Upper lobe of right lung (tissue), 1 donor: Measurements from ENCODE around the gene GSK3B. TPM values are rescaled to one million over a fixed set of nuclear protein-coding genes. Genes with fewer than 3 reads are reported as not detected.

ENCODE experiments used
- ATAC-seq: fragments of 200-7000 bp; cut with Tn5 transposase; one replicate; pipeline ENCODE4 v1.9.1; 2020; ENCODE audit warnings: mild to moderate bottlenecking, moderate library complexity
- DNase-seq: peaks from one replicate; pipeline ENCODE4 v3.0.0-alpha.2; 2020
- H3K27ac ChIP-seq: fragments of 200-600 bp; one replicate; pipeline ENCODE4 v1.8.0; 2022
- H3K27me3 ChIP-seq: fragments of 200-600 bp; one replicate; pipeline ENCODE4 v1.8.0; 2022; ENCODE audit warnings: mild to moderate bottlenecking
- H3K36me3 ChIP-seq: fragments of 200-600 bp; one replicate; pipeline ENCODE4 v1.8.0; 2022
- H3K4me1 ChIP-seq: fragments of 200-600 bp; one replicate; pipeline ENCODE4 v1.8.0; 2022
- H3K4me3 ChIP-seq: fragments of 200-600 bp; one replicate; pipeline ENCODE4 v1.8.0; 2022; ENCODE audit warnings: mild to moderate bottlenecking
- H3K9me3 ChIP-seq: fragments of 200-600 bp; one replicate; pipeline ENCODE4 v1.8.0; 2022
- intact Hi-C: fragments of 100-400 bp; cut with DNase I; formaldehyde crosslinking; loops from one replicate; pipeline ENCODE4 v1.11.0; 2022
- total RNA-seq: library from RNA; stranded (reverse); fragmentation: NEBNext Ultra II Directional; extraction: Animal tissue kit (Norgen Biotek cat#: 25700); gene quantifications from one replicate; pipeline ENCODE4 v1.2.1, GENCODE V29; 2021
- TF ChIP-seq, protein P1 (sequence below): fragments of 200-600 bp; IDR thresholded peaks from one replicate; pipeline ENCODE4 v1.8.0; 2022; ENCODE audit warnings: antibody characterized with exemption
- donor health status: DM: no; HTN: yes; CAD: no; lungs with severe emphysema.

Gene GSK3B
- total RNA-seq, 1 donor from 2014 or later = 55.2 TPM

DNA sequence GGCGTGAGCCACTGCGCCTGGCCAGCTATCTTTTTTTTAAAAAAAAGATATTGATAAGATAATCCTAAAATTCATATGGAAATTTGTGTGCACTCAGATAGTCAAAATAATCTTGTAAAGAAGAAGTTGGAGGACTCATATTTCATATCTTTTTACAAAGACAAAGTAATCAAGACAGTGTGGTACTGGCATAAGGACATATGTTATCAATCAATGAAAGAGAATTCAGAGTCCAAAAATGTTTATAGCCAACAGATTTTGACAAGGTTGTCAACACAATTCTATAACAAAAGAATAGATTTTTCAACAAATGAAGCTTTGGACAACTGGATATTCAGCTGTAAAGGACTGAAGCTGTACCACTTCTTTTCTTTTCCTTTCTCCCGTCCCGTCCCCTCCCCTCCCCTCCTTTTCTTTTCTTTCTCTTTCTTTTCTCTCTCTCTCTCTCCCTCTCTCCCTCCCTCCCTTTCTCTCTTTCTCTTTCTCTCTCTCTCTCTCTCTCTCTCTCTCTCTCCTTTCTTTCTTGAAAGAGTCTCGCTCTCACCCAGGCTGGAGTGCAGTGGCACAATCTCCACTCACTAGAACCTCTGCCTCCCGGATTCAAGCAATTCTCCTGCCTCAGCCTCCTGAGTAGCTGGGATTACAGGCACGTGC lies 126.8 kb downstream of the GSK3B start:
- Histone ChIP-seq H3K27me3 (no peaks in the 10 kb centered on the region), H3K36me3 (no peaks in the 10 kb centered on the region), H3K9me3 (no peaks in the 10 kb centered on the region), H3K4me1 (no peaks in the 10 kb centered on the region), H3K27ac (no peak overlapping the region), H3K4me3 (no peak overlapping the region)
- DNase-seq (no peak), ATAC-seq (no peak)
- TF ChIP-seq, protein P1, sequence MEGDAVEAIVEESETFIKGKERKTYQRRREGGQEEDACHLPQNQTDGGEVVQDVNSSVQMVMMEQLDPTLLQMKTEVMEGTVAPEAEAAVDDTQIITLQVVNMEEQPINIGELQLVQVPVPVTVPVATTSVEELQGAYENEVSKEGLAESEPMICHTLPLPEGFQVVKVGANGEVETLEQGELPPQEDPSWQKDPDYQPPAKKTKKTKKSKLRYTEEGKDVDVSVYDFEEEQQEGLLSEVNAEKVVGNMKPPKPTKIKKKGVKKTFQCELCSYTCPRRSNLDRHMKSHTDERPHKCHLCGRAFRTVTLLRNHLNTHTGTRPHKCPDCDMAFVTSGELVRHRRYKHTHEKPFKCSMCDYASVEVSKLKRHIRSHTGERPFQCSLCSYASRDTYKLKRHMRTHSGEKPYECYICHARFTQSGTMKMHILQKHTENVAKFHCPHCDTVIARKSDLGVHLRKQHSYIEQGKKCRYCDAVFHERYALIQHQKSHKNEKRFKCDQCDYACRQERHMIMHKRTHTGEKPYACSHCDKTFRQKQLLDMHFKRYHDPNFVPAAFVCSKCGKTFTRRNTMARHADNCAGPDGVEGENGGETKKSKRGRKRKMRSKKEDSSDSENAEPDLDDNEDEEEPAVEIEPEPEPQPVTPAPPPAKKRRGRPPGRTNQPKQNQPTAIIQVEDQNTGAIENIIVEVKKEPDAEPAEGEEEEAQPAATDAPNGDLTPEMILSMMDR = no peak
- intact Hi-C loops = no loop called here

DNA sequence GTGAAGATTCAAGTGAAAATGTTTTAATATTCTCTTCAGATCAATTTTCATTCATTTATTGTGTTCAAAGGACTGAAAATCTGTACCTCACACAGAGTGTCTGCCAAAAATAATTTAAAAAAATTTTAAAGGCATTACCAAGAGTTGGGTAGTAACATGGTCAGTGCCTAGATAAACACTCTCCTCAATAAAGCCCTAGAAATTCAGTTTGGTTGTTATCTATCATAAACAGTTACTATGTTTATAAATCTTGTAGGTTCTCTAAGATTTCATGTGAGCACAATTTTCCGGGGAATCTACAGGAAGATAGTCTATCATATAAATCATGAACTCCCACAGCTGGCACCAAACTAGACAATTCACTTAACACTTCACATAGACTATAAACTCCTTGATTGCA lies 128.6 kb downstream of the GSK3B start:
- H3K27ac ChIP-seq = no peak overlapping the region
- intact Hi-C loops = no loop called here
- H3K27me3 ChIP-seq = no peaks in the 10 kb centered on the region
- no peaks in the 10 kb centered on the region for H3K9me3 ChIP-seq
- no peaks in the 10 kb centered on the region for H3K4me1 ChIP-seq
- DNase-seq = no peak
- no peak overlapping the region for H3K4me3 ChIP-seq
- H3K36me3 ChIP-seq = no peaks in the 10 kb centered on the region
- ATAC-seq = no peak
- TF ChIP-seq, protein P1 = no peak

DNA sequence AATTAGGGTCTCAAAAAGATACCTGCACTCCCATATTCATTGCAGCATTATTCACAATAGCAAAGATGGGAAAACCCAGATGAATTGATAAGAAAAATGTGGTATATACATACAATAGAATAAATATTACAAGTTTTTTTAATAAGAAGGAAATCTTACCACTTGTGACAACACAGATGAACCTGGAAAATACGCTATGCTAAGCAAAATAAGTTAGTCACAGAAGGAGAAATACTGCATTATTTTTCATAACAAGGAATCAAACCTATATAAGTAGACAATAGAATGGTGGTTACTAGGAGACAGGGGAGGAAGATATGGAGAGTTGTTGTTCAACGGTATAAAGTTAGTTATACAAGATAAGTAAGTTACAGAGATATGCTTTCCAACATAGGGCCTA lies 130.0 kb downstream of the GSK3B start:
- ATAC-seq = no peak

DNA sequence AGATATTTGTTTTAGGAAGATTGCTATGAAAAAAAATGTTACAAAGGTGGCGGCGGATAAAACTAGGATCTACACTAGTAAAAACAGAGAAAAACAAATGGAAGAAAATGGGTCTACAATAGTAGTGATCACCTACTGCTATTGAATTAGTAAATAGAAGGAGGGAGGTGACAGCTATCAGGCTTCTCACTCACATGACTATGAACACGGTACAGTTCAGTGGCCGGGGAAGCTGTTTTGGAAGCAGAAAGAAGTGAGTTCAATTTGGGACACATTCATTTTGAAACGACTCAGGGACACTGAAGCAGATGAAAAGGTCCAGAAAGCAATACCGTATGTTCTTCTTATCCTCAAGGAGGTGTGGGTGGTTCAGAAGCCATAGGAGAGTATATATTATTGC lies 138.3 kb downstream of the GSK3B start:
- H3K27ac ChIP-seq = no peak overlapping the region
- no peaks in the 10 kb centered on the region for H3K36me3 ChIP-seq
- H3K27me3 ChIP-seq = no peaks in the 10 kb centered on the region
- TF ChIP-seq, protein P1 = no peak
- DNase-seq = no peak
- intact Hi-C loops = no loop called here
- ATAC-seq = no peak
- no peaks in the 10 kb centered on the region for H3K4me1 ChIP-seq
- H3K9me3 ChIP-seq = no peaks in the 10 kb centered on the region
- no peak overlapping the region for H3K4me3 ChIP-seq

More for the DNA sequence above, 130.0 kb downstream of the GSK3B start:
- H3K36me3 ChIP-seq = no peaks in the 10 kb centered on the region
- no peak overlapping the region for H3K4me3 ChIP-seq
- TF ChIP-seq, protein P1 = no peak
- no peaks in the 10 kb centered on the region for H3K4me1 ChIP-seq
- H3K9me3 ChIP-seq = no peaks in the 10 kb centered on the region
- H3K27ac ChIP-seq = no peak overlapping the region
- no peak for DNase-seq
- intact Hi-C loops = no loop called here
- H3K27me3 ChIP-seq = no peaks in the 10 kb centered on the region

DNA sequence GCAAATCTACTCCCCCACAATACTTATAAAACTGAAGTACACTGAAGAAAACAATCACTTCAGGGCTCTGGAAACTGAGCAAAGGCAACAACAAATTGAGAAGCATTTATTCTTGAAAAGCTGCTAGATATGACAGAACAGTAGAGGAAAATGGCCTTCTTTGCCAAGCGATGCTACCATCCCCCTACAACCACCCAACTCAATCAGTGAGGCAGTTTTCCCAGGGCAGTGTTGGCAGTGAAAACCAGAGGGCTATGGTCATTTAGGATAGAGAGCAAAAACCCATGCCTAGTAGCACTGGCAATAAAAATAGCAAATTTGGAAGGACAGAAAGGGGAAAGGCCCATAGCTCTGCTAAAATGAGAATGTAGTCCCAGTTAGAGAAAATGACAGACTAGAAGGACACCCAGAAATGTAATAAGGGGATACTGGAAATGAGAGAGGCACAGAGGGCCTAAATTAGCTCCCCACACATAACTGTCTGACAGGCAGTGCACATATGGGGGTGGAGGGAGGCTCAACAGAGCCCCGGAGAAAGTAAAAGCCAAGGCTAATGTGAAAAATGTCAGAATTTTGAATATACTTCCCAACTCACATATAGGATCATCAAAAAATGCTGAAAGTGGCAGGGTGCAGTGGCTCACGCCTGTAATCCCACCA lies 143.5 kb downstream of the GSK3B start:
- no peaks in the 10 kb centered on the region for H3K27me3 ChIP-seq
- H3K36me3 ChIP-seq = peaks cover 5% of the 10 kb centered on the region
- intact Hi-C loops = no loop called here
- no peaks in the 10 kb centered on the region for H3K9me3 ChIP-seq
- no peak for ATAC-seq
- TF ChIP-seq, protein P1 = no peak
- H3K4me1 ChIP-seq = no peaks in the 10 kb centered on the region
- H3K27ac ChIP-seq = no peak overlapping the region
- no peak for DNase-seq
- H3K4me3 ChIP-seq = no peak overlapping the region
